NB4 (cell line): ENCODE data around the gene SFTA2.

ENCODE experiments used
- MYC ChIP-seq: IDR thresholded peaks from 2 replicates; pipeline ENCODE4 v1.6.1; 2011; ENCODE audit warnings: low read depth, low read length
- POLR2A ChIP-seq: IDR thresholded peaks from 2 replicates; pipeline ENCODE4 v1.6.1; 2011; ENCODE audit warnings: mild to moderate bottlenecking; ENCODE audit not compliant: insufficient read length; ENCODE audit errors: extremely low read depth
- TF ChIP-seq, protein P1 (sequence below): IDR thresholded peaks from one replicate; pipeline ENCODE4 v1.5.1; 2012; ENCODE audit warnings: low read depth, low read length

DNA sequence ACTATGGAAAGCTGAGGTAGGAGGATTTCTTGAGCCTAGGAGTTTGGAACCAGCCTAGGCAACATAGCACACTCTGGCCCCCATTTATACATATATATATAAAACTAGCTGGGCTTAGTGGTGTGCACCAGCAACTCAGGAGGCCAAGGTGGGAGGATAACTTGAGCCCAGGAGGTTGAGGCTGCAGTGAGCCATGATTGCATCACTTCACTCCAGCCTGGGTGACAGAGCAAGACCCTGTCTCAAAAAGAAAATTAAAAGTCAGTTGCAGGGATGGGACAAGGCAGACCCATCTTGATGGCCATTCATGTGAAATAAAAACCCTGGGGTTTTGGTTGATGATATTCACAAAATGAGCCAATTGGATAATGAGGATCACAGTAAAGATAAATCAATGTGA lies 30.5 kb downstream of the SFTA2 start:
- TF ChIP-seq, protein P1, sequence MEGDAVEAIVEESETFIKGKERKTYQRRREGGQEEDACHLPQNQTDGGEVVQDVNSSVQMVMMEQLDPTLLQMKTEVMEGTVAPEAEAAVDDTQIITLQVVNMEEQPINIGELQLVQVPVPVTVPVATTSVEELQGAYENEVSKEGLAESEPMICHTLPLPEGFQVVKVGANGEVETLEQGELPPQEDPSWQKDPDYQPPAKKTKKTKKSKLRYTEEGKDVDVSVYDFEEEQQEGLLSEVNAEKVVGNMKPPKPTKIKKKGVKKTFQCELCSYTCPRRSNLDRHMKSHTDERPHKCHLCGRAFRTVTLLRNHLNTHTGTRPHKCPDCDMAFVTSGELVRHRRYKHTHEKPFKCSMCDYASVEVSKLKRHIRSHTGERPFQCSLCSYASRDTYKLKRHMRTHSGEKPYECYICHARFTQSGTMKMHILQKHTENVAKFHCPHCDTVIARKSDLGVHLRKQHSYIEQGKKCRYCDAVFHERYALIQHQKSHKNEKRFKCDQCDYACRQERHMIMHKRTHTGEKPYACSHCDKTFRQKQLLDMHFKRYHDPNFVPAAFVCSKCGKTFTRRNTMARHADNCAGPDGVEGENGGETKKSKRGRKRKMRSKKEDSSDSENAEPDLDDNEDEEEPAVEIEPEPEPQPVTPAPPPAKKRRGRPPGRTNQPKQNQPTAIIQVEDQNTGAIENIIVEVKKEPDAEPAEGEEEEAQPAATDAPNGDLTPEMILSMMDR: no peak
- TF ChIP-seq POLR2A: no peak
- no peak for TF ChIP-seq MYC
